ENCODE measurements around the gene GSTP1. TPM values are rescaled to one million over a fixed set of nuclear protein-coding genes. Genes with fewer than 3 reads are reported as not detected.

Gene GSTP1
- total RNA-seq, 2 experiments from 2014 or later: 1,139 to 1,604 TPM

GRCh38 chr11:67581469-67581868, 2.1 kb upstream of the GSTP1 start:
- Histone ChIP-seq H4K20me1 (ENCODE audit: insufficient read depth, low read length) (no peaks in the 10 kb centered on the region), H3K9me3 (ENCODE audit: low read length) (peaks cover 2% of the 10 kb centered on the region; the same call in 1 of the 2 replicates), H3K9me2 (ENCODE audit: insufficient read depth, low read length) (no peaks in the 10 kb centered on the region), H3K79me2 (ENCODE audit: insufficient read depth, low read depth, low read length) (peaks cover 39% of the 10 kb centered on the region; the same call in 1 of the 2 replicates), H3K27ac (ENCODE audit: low read depth, low read length, poor library complexity, severe bottlenecking) (no peak overlapping the region), H3K4me1 (ENCODE audit: insufficient read depth, low read length, poor library complexity, severe bottlenecking) (peaks cover 50% of the 10 kb centered on the region), H3K4me2 (ENCODE audit: low read length) (no peak overlapping the region), H2AFZ (ENCODE audit: low read length) (no peak overlapping the region), H3K4me3 (ENCODE audit: low read depth, low read length, poor library complexity, severe bottlenecking) (no peak overlapping the region), H3K36me3 (ENCODE audit: insufficient read depth, low read length) (peaks cover 26% of the 10 kb centered on the region)
- ChIA-PET POLR2A (interaction anchor here (1.4 kb wide), 1 partner anchor 48 kb away, joined by 6 read pairs; the partner anchor contains the start of gene NUDT8), CTCF (ENCODE audit: unreplicated experiment) (no interaction called here)
- TF ChIP-seq EZH2phosphoT487 (IDR thresholded peaks at IDR 0.05; ENCODE audit: borderline replicate concordance, low read depth, low read length): no peak
- no peak for TF ChIP-seq CTCF (conservative IDR thresholded peaks at IDR 0.05; ENCODE audit: low read length)
- no peak for DNase-seq (ENCODE audit: low spot score)
- intact Hi-C loops (cut with micrococcal nuclease; ENCODE audit: unreplicated experiment): loop anchor here (10.0 kb wide), 1 partner anchor 227 kb away; the partner anchor contains the start of gene POLD4
- BruUV-seq (replicated peaks): no TSS peak

GRCh38 chr11:67582011-67582410, 1.6 kb upstream of the GSTP1 start:
- Histone ChIP-seq H3K79me2 (ENCODE audit: insufficient read depth, low read depth, low read length) (peaks cover 39% of the 10 kb centered on the region; the same call in 1 of the 2 replicates), H3K4me1 (ENCODE audit: insufficient read depth, low read length, poor library complexity, severe bottlenecking) (peaks cover 53% of the 10 kb centered on the region), H3K27ac (ENCODE audit: low read depth, low read length, poor library complexity, severe bottlenecking) (no peak overlapping the region), H3K9me2 (ENCODE audit: insufficient read depth, low read length) (no peaks in the 10 kb centered on the region), H3K4me2 (ENCODE audit: low read length) (peak overlapping the region; percentile 91), H3K4me3 (ENCODE audit: low read depth, low read length, poor library complexity, severe bottlenecking) (no peak overlapping the region), H3K36me3 (ENCODE audit: insufficient read depth, low read length) (peaks cover 31% of the 10 kb centered on the region), H2AFZ (ENCODE audit: low read length) (peak overlapping the region; percentile 6; the same call in 1 of the 2 replicates), H4K20me1 (ENCODE audit: insufficient read depth, low read length) (no peaks in the 10 kb centered on the region), H3K9me3 (ENCODE audit: low read length) (peaks cover 7% of the 10 kb centered on the region; the same call in 1 of the 2 replicates)
- TF ChIP-seq CTCF (conservative IDR thresholded peaks at IDR 0.05; ENCODE audit: low read length) (no peak), EZH2phosphoT487 (IDR thresholded peaks at IDR 0.05; ENCODE audit: borderline replicate concordance, low read depth, low read length) (no peak)
- ChIA-PET CTCF (ENCODE audit: unreplicated experiment) (no interaction called here), POLR2A (interaction anchor here (0.6 to 3.0 kb wide), 5 partner anchors 11 to 69 kb away, joined by 3 to 11 read pairs (median 4); partner anchors contain the start of gene NUDT8)
- no peak for DNase-seq (ENCODE audit: low spot score)
- no TSS peak for BruUV-seq (replicated peaks)
- intact Hi-C loops (cut with micrococcal nuclease; ENCODE audit: unreplicated experiment): loop anchor here (2.0 to 10.0 kb wide), 2 partner anchors 25 to 227 kb away; partner anchors contain the start of genes NDUFV1 and POLD4

Data from OCI-LY7 (cell line).